ENCODE data around the gene RPL36.
"Not testable (repeated sequence)": the region's sequence is repeated elsewhere in the genome, so short reads cannot be mapped to it uniquely, and the experiment has no call there.

Gene RPL36

DNA sequence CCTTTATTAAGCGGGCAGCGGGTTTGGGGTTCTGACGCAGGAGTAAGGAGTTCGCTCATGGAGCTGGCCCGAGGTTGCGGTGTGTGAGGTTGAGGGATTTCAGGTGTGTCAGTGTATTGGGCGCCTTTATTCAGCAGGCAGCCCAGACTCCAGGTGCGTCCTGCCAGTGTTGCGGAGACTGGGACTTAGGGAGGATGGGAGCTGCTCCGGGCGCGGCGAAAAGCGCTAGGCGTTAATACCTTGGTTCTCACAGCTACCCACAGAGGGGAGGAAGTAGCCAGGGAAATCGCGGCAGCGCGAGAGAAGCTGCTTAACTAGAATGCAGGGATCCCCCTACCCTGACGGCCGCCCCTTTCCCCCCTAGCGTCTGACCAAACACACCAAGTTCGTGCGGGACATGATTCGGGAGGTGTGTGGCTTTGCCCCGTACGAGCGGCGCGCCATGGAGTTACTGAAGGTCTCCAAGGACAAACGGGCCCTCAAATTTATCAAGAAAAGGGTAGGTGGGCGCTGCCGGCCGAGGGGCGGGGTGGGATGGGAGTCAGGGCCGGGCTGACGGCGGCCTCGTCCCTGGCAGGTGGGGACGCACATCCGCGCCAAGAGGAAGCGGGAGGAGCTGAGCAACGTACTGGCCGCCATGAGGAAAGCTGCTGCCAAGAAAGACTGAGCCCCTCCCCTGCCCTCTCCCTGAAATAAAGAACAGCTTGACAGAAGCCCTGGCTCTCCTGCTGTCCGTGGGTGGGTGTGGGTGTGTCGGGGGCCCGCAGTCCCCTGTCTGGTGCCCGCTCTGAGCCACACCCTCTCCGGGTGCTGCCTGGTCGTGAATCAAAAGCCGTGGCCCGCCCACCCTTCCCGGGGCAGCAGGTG is 1.1 kb downstream of the RPL36 start:
- DNase-seq (ENCODE audit: low read depth in 2 of 2), result peak; percentile 52 to 67

GRCh38 chr19:5691822-5692722 is 2.0 kb downstream of the RPL36 start:
- DNase-seq (ENCODE audit: low read depth in 2 of 2), result no peak

DNA sequence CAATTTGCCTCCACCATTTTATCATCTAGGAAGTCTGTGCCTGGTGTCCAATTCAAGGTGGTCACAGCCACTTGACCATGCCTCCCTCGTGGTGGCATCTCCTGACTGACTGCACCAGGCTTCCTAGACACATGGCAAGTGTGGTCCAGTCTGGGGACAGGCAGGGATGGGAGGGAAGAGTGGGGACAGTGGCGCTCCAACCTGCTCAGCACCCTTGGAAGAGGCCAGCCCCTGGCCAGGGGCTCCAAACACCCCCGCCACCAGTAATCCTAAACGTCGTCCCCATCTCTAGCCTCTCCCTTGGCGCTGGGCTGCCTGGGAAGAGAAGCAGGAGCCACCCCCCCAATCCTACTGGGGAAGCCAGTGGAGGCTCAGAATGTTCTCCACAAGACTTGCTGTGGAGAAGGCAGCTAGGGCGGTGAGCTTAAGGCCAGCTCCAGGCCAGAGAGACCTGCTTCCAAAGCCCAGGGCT is 2.7 kb downstream of the RPL36 start:
- DNase-seq (ENCODE audit: low read depth in 2 of 2), result no peak

DNA sequence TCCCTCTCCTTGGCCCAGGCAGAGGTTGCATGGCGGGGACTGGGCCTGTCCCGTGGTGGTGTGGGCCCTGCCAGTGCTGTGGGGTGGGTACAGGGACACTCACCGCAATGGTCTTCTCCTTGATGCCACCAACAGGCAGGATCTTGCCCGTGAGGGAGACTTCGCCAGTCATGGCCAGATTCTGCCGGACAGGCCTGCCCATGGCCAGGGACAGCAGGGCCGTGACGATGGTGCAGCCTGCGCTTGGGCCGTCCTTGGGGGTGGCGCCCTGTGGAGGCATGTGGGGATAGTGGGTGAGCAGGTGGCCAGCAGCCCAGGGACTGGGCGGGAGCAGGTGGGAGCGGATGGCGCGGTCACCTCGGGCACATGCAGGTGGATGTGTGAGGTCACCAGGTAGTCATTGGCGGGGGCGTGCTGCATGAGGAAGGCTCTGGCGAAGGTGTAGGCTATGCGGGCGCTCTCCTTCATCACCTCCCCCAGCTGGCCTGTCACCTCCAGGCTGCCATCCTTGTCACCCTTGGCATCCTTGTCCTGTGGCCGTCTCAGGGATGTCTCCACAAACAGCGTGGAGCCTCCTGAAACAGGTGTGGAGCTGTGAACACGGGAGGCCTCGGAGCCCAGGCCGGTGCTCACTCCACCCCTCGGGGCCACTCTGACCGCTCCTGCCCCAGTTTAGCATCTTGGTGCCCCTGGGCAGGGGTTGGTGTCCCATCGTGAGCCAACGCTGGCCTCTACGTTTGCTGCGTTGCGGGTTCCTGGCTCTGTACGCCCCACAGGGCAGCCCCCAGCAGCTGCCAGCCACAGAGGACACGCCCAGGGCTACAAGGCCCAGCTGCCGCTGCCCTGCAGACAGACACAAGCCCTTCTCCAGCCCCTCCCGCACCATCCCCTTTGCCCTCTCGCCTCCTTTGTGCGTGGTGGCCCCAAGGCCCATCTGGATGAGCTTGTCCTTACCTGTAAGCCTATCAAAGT is 3.4 kb downstream of the RPL36 start:
- DNase-seq (ENCODE audit: low read depth in 2 of 2), result no peak

GRCh38 chr19:5694167-5694955 is 4.3 kb downstream of the RPL36 start:
- no peak for DNase-seq (ENCODE audit: low read depth in 2 of 2)

DNA sequence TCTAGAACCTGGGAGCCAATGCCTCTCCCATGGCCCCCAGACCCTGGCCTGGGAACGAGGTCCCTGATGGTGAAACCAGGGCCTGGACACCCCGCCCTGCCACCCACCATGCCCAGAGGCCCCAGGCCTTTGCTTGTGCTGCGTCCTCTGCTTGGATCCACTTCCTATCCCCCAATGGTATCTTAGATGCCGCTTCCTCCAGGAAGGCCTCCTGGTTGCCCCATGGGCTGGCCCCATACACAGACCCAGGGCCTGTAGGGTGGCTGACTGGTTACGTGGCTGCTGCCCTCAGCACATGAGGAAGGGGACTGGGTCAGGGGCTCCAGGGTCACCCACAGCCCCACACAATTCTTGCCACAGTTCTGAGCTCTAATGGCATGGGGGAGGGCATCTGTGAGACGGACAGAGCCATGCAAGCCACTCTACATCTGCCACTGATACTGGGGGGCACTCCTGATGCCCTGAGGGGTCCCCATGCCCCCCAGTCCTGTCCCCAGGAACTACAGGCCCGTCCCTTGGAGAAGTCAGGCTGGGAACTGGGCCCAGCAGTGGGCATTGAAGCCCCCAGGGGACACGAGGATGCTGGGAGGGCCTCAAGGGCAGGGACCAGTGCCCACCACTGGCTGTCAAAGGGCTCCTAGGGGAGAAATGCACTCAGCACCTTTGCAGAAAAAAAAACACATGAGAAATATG is 5.0 kb downstream of the RPL36 start:
- DNase-seq (ENCODE audit: low read depth in 2 of 2), result no peak

GRCh38 chr19:5695649-5696195 is 5.6 kb downstream of the RPL36 start:
- no peak for DNase-seq (ENCODE audit: low read depth in 2 of 2)

- DNase-seq (ENCODE audit: low read depth in 2 of 2), result no peak
Observed at GRCh38 chr19:5696196-5697021, 6.3 kb downstream of the RPL36 start.

- no peak for DNase-seq (ENCODE audit: low read depth in 2 of 2)
Observed at GRCh38 chr19:5697022-5697889, 7.2 kb downstream of the RPL36 start.

- DNase-seq (ENCODE audit: low read depth in 2 of 2), result no peak
Observed at GRCh38 chr19:5697890-5698634, 8.0 kb downstream of the RPL36 start.

DNA sequence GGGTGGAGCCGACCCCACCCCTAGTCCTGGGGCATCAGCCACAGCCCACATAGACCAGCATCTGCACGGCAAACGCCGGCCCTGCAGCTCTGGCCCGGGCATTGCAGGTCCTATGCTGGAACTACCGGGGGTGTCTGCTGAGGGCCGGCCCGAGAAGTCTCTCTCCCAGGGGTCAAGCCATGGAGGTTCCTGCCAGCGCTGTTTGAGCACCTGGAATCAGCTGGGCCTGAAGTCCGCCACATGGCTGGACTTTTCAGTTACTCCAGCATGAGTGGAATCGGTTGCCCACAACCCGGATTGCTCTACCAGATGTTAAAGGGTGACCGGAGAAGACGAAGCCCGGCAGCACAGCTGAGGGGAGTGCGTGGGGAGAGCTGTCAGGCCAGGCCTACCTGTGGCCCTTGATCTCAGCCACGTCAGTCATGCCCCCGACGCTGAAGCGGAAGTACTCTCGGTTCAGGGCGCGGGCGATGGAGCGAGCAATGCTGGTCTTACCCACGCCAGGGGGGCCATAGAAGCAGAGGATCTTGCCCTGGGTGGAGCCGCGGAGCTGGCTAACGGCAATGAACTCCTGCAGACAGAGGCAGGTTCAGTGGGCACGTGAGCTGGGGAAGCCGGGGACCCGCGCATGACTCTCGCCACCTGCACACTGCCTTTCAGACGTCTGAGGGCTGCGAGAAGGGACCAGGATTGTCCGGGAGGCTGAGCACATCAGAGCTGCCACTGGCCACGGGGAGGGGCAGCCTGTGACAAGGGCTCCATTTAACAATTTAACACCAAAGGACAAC is 8.7 kb downstream of the RPL36 start:
- DNase-seq (ENCODE audit: low read depth in 2 of 2), result no peak

GRCh38 chr19:5700455-5701092 is 10.5 kb downstream of the RPL36 start:
- DNase-seq (ENCODE audit: low read depth in 2 of 2), result no peak

- not testable (repeated sequence) for DNase-seq (ENCODE audit: low read depth in 2 of 2)
Observed at GRCh38 chr19:5702053-5702410, 11.9 kb downstream of the RPL36 start.

GRCh38 chr19:5703819-5704818 is 14.0 kb downstream of the RPL36 start:
- no peak for DNase-seq (ENCODE audit: low read depth in 2 of 2)

DNA sequence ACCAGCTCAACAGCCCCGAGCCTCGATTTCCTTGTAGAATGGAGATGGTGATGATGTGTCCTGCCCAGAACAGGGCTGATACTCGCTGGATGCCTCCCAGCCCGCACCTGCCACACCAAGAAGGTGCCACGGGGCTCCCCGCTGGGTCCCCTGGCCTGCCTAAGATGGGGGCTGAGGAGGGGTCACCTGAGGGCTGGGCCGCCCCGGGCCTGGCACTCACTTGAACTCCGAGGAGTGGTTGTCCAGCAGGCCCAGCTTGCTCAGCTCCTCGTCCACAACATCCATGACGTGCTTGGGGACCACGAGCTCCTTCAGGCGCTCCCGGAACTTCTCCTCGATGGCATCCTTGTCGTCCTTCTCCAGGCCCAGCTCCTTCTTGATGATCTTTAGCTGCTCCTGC is 15.5 kb downstream of the RPL36 start:
- DNase-seq (ENCODE audit: low read depth in 2 of 2), result no peak

All from stimulated activated CD8-positive, alpha-beta memory T cell treated with anti-CD3 and anti-CD28 coated beads, Interleukin-15, amount 100 ng/mL, for 4 hours (primary cell).